Testis (tissue), 3 donors: ENCODE data around the gene LILRB1. TPM values are rescaled to one million over a fixed set of nuclear protein-coding genes. Genes with fewer than 3 reads are reported as not detected.
"Not testable (repeated sequence)": the region's sequence is repeated elsewhere in the genome, so short reads cannot be mapped to it uniquely, and the experiment has no call there.

Experiments used
- DNase-seq: peaks from one replicate; pipeline ENCODE4 v3.0.0-alpha.2; 2019
- H3K27ac ChIP-seq, 2 donors: fragments of 200-600 bp; sonication (generic); one replicate each; pipeline ENCODE4 v1.5.1; 2019
- H3K27me3 ChIP-seq: fragments of 200-600 bp; sonication (generic); one replicate; pipeline ENCODE4 v1.5.1; 2019
- H3K36me3 ChIP-seq: fragments of 200-600 bp; sonication (generic); one replicate; pipeline ENCODE4 v1.5.1; 2017; ENCODE audit warnings: low read depth; ENCODE audit errors: missing control alignments
- H3K4me1 ChIP-seq: fragments of 200-600 bp; sonication (generic); one replicate; pipeline ENCODE4 v1.5.1; 2019
- H3K4me3 ChIP-seq, 2 donors: fragments of 200-600 bp; sonication (generic); one replicate each; pipeline ENCODE4 v1.5.1; 2017 to 2019
- H3K9me3 ChIP-seq: fragments of 200-600 bp; sonication (generic); one replicate; pipeline ENCODE4 v1.5.1; 2017
- CTCF ChIP-seq, 3 experiments: fragments of 450-650 bp in 2 of 3; fragments of 200-600 bp in 1 of 3; sonication (generic) in 1 of 3; IDR thresholded peaks; one replicate each; pipeline ENCODE4 v1.5.1; 2016 to 2019; ENCODE audit warnings: antibody characterized with exemption in 3 of 3, mild to moderate bottlenecking in 2 of 3, moderate library complexity in 1 of 3
- POLR2A ChIP-seq: fragments of 450-650 bp; IDR thresholded peaks from one replicate; pipeline ENCODE4 v1.6.1; 2017; ENCODE audit warnings: antibody characterized with exemption, mild to moderate bottlenecking, moderate library complexity
- WGBS, 2 donors: methylation state at CpG; one replicate each; pipeline ENCODE4 v1.1.5; 2018; 5-methylcytosine and 5-hydroxymethylcytosine counted together
- intact Hi-C: fragments of 100-400 bp; cut with DNase I; formaldehyde crosslinking; loops from one replicate; pipeline ENCODE4 v1.15.1; 2023; ENCODE audit warnings: low total_unique reads
- polyA plus RNA-seq: library from polyadenylated mRNA; stranded (reverse); fragments of 350-450 nt; fragmentation: Illumina TruSeq; extraction: RNeasy Lipid Tissue Mini Kit (QIAGEN cat#74804); gene quantifications from one replicate; pipeline ENCODE4 v1.2.3, GENCODE V29; 2014; ENCODE audit warnings: low read depth, low replicate concordance; ENCODE audit not compliant: insufficient read depth
- total RNA-seq, 2 donors: library from RNA; depleted of rRNA; stranded (reverse); fragments of >200 nt; gene quantifications; one replicate each; pipeline ENCODE4 v1.2.3, GENCODE V29; 2016

The LILRB1 gene
- total and polyA plus RNA-seq, 3 donors from 2014 or later, result 0.63 to 2.2 (median 0.93) TPM

- intact Hi-C loops, result no loop called here
- Histone ChIP-seq H3K9me3 (no peaks in the 10 kb centered on the region), H3K27ac (no peak overlapping the region), H3K4me1 (no peaks in the 10 kb centered on the region), H3K36me3 (no peaks in the 10 kb centered on the region), H3K4me3 (no peak overlapping the region), H3K27me3 (no peaks in the 10 kb centered on the region)
- WGBS, 2 donors, result 86 to 87% methylated on average over 8 of the region's 8 CpGs
- DNase-seq, result no peak
- TF ChIP-seq CTCF (IDR thresholded peaks at IDR 0.05), result no peak
- no peak for TF ChIP-seq POLR2A
These were observed 3.5 kb upstream of the LILRB1 start for GRCh38 chr19:54626757-54627156.

GRCh38 chr19:54627912-54628311 lies 2.4 kb upstream of the LILRB1 start:
- H3K9me3 ChIP-seq, H3K4me3 ChIP-seq, H3K27ac ChIP-seq, DNase-seq, H3K36me3 ChIP-seq, H3K4me1 ChIP-seq, intact Hi-C loops, H3K27me3 ChIP-seq: not testable (repeated sequence)
- WGBS, 2 donors, result 70 to 74% methylated on average over 4 of the region's 4 CpGs

GRCh38 chr19:54630782-54631181 lies 498 bp downstream of the LILRB1 start:
- TF ChIP-seq POLR2A (no peak), CTCF (IDR thresholded peaks at IDR 0.05) (no peak)

GRCh38 chr19:54631489-54632337 lies 1.4 kb downstream of the LILRB1 start:
- H3K36me3 ChIP-seq, H3K4me3 ChIP-seq, H3K9me3 ChIP-seq, H3K27ac ChIP-seq, intact Hi-C loops, H3K27me3 ChIP-seq, H3K4me1 ChIP-seq, DNase-seq: not testable (repeated sequence)
- WGBS, 2 donors, result 75 to 85% methylated on average over 9 to 23 of the region's 23 CpGs

More at GRCh38 chr19:54630782-54631181, 498 bp downstream of the LILRB1 start:
- no peaks in the 10 kb centered on the region for H3K9me3 ChIP-seq
- H3K27ac ChIP-seq, result no peak overlapping the region
- intact Hi-C loops, result no loop called here
- H3K27me3 ChIP-seq, result no peaks in the 10 kb centered on the region
- WGBS, 2 donors, result 54 to 65% methylated on average over 5 to 6 of the region's 6 CpGs
- H3K4me1 ChIP-seq, result no peaks in the 10 kb centered on the region
- H3K4me3 ChIP-seq, result no peak overlapping the region
- no peaks in the 10 kb centered on the region for H3K36me3 ChIP-seq
- DNase-seq, result no peak

GRCh38 chr19:54632517-54632916 lies 2.2 kb downstream of the LILRB1 start:
- H3K36me3 ChIP-seq, H3K27me3 ChIP-seq, H3K4me3 ChIP-seq, H3K9me3 ChIP-seq, H3K27ac ChIP-seq, DNase-seq, H3K4me1 ChIP-seq, intact Hi-C loops: not testable (repeated sequence)
- WGBS, 2 donors, result 79 to 82% methylated on average over 16 of the region's 16 CpGs

GRCh38 chr19:54633401-54633800 lies 3.1 kb downstream of the LILRB1 start:
- TF ChIP-seq CTCF (IDR thresholded peaks at IDR 0.05) (no peak), POLR2A (no peak)
- Histone ChIP-seq H3K9me3 (no peaks in the 10 kb centered on the region), H3K27ac (no peak overlapping the region), H3K4me3 (no peak overlapping the region), H3K27me3 (no peaks in the 10 kb centered on the region), H3K4me1 (no peaks in the 10 kb centered on the region), H3K36me3 (no peaks in the 10 kb centered on the region)
- 59 to 77% methylated on average over 6 to 7 of the region's 7 CpGs for WGBS, 2 donors
- no peak for DNase-seq
- intact Hi-C loops, result no loop called here

GRCh38 chr19:54636081-54636480 lies 5.8 kb downstream of the LILRB1 start:
- H3K36me3 ChIP-seq, H3K27ac ChIP-seq, intact Hi-C loops, DNase-seq, H3K4me1 ChIP-seq, H3K27me3 ChIP-seq, H3K4me3 ChIP-seq, H3K9me3 ChIP-seq: not testable (repeated sequence)
- WGBS, 2 donors, result 29 to 57% methylated on average over 11 of the region's 12 CpGs
